ENCODE results near the gene COL4A2. TPM values are rescaled to one million over a fixed set of nuclear protein-coding genes. Genes with fewer than 3 reads are reported as not detected.

COL4A2 gene
- total RNA-seq, 1 donor from 2014 or later, result 1,333 TPM

- DNase-seq (ENCODE audit: low spot score), result no peak
Measured at GRCh38 chr13:110431425-110432294, 124.6 kb downstream of the COL4A2 start.

- no peak for DNase-seq (ENCODE audit: low spot score)
Measured at GRCh38 chr13:110432522-110432921, 125.4 kb downstream of the COL4A2 start.

DNA sequence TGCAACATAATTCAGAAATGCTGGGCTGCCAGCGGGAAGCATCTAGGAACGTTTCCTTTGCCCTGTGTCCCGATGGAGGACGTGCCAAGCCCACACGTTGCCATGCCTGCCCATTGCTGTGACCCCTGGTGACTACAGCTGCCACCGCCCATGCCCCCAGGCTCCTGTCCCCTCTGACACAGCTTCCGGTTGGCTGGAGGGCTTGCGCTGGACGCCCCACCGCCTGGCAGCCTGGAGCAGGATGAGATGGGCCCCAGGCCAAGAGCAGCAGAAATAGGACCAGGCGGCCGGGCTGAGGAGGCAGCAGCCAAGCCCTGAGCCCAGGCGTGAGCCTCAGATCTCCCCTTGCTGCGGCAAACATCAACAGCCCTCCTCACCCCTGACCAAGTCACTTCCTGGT lies 125.9 kb downstream of the COL4A2 start:
- peak; percentile 90 for DNase-seq (ENCODE audit: low spot score)

DNA sequence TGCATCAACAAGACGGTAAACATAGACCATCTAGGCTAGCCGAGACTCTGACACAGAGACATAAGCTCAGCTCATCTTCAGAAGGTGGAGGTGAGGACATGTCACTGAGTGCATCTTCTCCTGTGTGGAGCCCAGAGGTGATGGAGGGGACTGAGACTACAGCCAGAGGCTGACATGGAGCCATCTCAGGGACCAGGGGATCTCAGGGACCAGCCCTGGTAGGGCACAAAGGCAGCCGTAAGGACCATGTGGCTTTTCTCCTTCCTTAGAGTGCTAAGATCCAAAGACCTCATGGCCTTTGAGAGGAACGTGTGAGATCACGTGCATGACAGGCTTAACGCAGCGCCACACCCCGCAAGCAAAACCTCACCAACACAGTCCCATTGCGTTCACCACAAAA lies 127.5 kb downstream of the COL4A2 start:
- no peak for DNase-seq (ENCODE audit: low spot score)

GRCh38 chr13:110435331-110435730 lies 128.2 kb downstream of the COL4A2 start:
- DNase-seq (ENCODE audit: low spot score), result no peak

DNA sequence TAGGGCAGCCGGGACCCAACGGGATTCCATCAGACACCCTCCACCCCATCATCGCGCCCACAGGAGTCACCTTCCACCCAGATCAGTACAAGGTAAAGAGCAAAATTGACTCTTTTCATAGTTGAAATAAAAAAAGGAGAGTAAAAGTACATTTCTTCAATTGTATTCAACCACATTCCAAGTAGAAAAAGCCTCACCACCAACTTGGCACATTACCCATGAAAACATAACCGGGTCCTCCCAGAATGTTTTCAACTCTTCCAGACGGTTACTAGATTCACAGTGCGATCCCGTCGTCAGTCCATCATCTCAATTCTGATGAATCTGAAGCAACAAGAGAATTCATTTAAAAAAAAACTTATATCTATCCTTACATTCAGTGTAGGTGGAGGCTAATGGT lies 129.2 kb downstream of the COL4A2 start:
- DNase-seq (ENCODE audit: low spot score), result no peak

GRCh38 chr13:110436786-110437370 lies 129.8 kb downstream of the COL4A2 start:
- no peak for DNase-seq (ENCODE audit: low spot score)

GRCh38 chr13:110438211-110438610 lies 131.1 kb downstream of the COL4A2 start:
- no peak for DNase-seq (ENCODE audit: low spot score)

DNA sequence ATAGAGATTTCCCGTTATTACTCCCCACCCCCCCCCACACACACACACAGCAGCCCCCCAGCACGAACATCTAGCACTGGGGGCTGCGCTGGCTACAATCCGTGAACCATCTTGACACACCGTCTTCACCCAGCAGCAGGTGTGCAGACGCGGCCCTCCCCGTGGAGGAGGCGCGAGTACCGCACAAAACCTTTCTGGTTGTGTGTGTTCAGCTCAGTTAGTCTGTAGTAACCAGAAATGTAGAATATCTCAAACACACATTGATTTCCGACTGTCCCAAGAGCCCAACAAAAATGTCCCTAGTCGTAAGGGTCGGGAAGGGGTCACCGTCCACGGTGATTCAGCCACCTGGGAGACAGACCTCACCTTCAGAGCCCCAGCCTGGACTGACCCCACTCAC lies 131.7 kb downstream of the COL4A2 start:
- DNase-seq (ENCODE audit: low spot score), result no peak

DNA sequence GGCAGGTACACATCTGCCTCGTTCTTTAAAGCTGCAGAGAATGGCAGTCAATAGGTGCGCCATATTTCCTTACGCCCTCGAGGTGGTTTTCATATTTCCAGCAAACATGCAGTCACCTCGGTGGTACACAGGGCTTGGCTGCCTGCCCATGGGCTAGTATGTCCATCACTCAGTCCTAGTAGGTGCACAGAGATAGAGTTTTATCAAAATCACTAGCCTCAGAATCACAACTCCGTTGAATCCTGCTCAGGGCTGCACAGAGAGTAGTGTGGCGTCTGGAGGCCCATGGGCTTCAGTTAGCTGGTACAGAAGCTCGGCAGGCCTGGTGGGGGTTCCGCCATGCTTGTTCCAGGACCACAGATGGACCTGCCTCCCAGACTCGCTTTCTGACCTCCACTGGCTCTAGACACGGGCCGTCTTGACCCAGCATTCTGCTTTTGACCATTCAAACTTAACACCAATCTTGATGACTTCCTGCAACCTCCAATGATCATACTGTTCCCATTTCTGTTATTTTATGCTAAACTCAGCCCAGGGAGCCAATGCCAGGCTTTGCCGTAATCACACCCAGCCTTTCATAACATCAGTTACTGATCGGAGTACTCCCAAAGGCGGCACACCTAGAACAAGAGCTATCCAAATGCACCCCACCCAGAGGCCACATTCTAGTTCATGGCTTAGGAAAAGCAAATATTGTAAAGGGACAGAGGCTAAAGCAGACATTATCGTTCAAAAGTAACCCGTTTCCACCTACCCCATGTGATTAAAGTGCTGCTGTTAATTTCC lies 134.1 kb downstream of the COL4A2 start:
- DNase-seq (ENCODE audit: low spot score), result no peak

- DNase-seq (ENCODE audit: low spot score), result no peak
Measured at GRCh38 chr13:110442930-110443621, 136.0 kb downstream of the COL4A2 start.

GRCh38 chr13:110443622-110444225 lies 136.6 kb downstream of the COL4A2 start:
- no peak for DNase-seq (ENCODE audit: low spot score)

DNA sequence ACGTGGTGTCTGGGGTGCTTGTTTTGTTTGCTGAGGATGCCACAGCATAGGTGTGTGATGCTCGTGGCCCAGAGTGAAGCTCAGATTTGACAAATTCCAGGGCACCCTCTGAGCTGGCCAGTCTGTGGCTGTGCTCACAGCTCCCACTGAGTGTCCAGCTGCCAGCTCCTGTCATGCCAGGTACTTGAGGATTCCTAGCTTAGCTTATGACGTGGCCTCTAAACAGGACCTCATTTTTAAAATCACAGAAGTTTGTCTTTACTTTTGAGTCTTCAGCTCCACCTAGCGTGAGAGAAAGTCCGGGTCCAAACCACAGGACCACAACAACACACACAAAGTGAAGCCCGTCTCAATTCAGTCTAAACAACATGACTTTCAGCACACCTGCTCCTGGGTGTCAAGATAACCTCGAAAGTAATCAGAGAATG lies 137.2 kb downstream of the COL4A2 start:
- DNase-seq (ENCODE audit: low spot score), result no peak

DNA sequence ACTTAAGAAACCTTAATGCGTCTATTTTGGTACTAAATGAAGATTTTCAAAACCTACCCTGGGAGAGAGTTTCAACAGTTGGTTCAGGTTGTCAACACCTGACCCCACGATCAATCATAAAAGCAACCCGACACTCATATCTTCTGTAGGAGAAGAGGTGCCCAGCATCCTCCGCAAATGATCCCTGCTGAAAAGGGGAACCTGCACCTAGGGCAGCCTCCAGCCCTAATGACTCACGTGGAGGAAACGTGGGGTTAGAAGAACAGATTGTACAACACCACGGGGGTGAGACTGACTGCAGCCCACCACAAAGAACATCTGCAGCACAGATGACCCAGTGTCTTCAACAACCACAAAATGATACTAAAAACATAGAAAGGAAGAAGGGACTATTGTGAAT lies 138.1 kb downstream of the COL4A2 start:
- DNase-seq (ENCODE audit: low spot score), result no peak

- peak; percentile 83 for DNase-seq (ENCODE audit: low spot score)
Measured at GRCh38 chr13:110445722-110446574, 138.9 kb downstream of the COL4A2 start.

DNA sequence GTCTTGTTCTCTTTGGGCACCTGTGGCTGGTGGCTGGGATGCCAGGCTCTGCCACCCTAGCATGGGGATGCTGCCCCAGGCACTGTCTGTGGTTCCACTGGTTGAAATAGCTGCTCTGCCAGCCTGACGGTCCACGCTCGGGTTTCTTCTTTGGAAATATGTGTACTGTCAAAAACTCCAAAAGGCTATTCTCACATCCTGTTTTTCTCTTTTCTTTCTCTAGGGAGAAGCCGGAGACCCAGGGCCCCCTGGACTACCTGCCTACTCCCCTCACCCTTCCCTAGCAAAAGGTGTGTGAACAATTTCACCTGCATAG lies 139.4 kb downstream of the COL4A2 start:
- DNase-seq (ENCODE audit: low spot score), result no peak

DNA sequence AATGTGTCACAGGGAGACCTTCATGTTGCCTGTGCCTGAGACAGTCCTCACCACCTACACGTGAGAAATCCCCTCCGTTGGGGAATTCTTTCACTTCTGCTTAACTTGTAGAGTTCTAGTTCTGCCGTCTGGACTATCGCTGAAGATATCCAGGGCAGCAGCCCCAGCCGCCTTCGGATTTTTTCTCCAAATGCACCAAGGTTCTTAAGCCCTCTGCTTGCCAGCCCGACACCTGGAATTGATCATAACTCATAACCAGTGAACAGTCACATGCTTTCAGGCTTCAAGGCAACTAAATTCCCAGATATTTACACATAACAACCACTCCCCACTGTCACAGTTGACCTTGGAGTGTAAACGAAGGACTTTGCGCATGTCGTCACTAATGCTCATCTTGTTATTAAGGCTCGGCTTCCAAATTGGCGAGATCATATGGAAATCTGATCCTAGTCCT lies 140.0 kb downstream of the COL4A2 start:
- peak; percentile 69 for DNase-seq (ENCODE audit: low spot score)

DNA sequence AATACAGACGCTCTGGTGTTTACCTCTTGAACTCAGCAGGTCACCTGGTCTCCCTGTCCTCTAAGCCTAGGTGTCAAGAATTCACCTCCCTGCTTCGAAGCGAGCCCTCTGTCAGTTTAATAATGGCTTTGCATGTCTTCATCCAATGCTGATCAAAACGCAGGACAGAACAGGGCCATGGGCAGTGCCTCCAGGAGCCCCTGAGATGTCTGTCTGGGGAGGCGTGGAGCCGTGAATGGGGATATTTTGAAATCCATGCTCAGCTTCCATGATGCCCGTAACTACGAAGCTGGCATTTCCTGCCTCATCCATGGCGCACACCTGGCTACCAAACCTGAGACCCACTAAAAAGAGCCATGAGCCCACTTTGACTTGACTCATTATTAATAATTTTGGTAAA lies 140.7 kb downstream of the COL4A2 start:
- peak; percentile 59 for DNase-seq (ENCODE audit: low spot score)

DNA sequence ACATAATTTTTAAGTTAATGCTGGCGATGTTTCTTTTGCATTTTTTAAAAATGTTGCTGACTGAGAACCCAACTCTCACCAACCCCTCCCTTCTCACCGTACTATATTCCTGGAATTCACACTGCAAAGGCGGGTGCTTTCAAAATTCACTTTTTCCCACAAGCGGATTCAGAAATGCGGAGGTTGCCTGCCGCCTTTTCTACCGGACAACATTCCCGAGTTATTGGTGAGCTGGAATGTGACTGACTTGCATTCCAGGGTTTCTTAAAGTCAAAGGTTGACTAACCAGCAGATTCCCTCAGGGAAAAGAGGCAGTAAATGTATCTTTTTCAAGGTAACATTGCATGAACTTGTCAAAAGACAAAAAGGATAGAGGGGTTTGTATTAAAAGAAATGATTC lies 141.1 kb downstream of the COL4A2 start:
- DNase-seq (ENCODE audit: low spot score), result no peak

- DNase-seq (ENCODE audit: low spot score), result peak; percentile 60
Measured at GRCh38 chr13:110448677-110449076, 141.6 kb downstream of the COL4A2 start.
